HG03432 (cell line): Measurements from ENCODE around the gene CHMP6.

Source experiments
- ATAC-seq: cut with Tn5 transposase; IDR thresholded peaks from one replicate; pipeline ENCODE4 v1.9.1; 2021; ENCODE audit warnings: mild to moderate bottlenecking, moderate library complexity; ENCODE audit not compliant: unreplicated experiment

Gene CHMP6

DNA sequence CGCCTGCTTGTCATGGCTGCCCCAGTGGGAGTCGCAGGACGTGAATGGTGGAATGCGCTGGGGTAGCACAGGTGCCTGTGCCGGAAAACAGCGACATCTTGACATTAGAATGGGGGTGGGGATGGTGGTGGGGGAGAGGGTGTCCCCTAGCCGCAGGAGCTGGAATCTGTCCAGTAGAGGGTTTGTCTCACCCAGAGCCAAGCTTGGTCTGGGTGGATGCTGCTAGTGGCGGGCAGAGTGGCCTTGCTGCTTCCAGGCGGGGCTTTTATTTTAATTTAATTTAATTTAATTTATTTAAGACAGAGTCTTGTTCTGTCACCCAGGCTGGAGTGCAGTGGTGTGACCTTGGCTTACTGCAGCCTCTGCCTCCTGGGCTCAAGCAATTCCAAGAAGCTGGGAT lies 51.0 kb downstream of the CHMP6 start:
- no peak for ATAC-seq

DNA sequence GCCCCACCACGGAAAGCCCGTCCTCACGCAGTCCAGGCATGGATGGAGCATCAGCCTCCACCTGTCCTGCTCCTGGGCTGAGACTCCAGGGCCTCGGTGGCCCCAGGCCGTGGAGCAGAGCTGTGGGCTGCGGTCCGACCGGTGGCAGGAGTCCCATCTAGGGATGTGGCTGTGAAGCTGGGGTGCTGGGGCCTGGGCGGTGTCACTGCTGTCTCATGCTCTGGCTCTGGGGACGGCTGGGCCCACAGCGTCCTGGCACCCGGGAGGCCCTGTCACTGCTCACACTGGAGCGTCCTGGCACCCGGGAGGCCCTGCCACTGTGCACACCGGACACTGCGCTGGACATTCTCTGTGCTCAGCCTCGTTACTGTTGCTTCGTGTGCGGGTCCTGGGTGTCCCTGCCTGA lies 51.7 kb downstream of the CHMP6 start:
- ATAC-seq = no peak

DNA sequence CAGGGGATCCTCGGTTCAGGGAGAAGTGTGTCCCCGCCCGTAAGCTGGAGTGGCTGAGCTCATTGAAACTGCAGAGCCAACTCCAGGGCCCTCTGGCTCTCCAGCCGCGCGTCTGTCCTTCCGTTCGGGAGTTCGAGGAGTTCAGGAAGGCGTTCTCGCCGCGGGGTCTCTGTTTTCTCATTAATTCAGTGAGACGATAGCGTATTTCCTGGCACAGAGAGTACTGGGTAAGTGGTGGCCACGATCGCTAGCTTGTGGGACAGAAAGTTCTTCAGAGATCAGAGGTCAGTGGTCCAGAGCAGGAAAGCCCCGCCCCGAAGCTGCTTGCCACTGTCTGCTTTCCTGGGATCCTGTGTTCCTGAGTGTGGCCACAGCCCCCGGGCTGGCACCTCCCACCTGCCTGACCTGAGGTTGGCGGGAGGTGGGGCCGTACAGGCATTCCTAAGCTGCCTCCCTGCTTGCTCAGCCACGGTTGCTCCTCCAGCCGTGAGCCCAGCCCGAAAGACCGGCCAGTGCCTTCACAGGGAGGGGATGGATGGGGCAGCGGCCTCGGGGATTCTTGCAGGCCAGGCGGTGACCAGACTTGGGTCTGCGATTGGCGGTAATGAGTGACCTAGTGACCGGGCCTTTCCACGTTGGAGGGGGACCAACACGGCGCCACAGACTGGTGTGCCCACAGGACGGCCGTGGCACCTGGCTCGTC lies 52.2 kb downstream of the CHMP6 start:
- no peak for ATAC-seq

- ATAC-seq = no peak
These were observed 52.8 kb downstream of the CHMP6 start for GRCh38 chr17:81044428-81044763.

DNA sequence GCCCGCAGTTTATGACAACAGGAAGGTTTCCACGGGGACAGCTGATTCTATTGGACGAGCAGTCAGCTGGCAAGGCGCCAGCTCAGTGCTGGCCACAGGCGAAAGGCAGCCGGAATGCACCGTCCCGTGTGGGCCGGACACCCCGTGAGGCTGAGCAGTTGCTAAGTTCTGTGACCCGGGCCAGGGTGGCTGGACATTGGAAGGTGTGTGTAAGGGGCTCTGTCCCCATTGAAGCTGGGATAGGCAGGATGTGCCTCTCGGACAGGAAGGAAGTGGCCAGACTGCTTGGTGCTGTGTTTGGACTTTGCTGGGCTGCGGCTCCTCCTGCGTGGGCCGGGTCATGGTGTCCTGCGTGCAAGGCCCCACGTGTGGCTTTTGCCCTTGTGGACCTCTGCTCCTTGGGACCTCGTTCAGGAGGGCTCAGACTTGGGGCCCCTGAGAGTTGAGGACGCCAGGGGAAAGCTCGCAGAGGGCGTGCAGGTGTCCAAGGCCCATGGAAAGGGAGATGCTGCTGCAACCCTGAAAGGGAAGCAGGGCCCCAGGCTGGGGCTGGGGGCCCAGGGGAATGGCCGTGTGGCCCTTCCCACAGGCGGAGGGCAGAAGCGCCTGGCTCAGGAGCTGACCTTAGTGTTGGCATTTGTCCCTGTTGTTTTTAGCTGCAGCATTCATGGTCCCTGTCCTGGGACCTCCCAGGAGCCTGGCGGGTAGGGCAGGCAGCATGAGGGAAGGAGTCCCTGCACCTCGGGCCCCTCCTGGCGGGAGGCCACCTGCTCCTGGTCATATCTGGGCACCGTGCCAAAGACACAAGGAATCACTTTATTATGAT lies 53.3 kb downstream of the CHMP6 start:
- ATAC-seq = no peak

GRCh38 chr17:81045590-81046095 lies 54.0 kb downstream of the CHMP6 start:
- no peak for ATAC-seq

GRCh38 chr17:81046132-81046769 lies 54.6 kb downstream of the CHMP6 start:
- ATAC-seq = no peak

GRCh38 chr17:81046770-81047359 lies 55.2 kb downstream of the CHMP6 start:
- ATAC-seq = no peak

DNA sequence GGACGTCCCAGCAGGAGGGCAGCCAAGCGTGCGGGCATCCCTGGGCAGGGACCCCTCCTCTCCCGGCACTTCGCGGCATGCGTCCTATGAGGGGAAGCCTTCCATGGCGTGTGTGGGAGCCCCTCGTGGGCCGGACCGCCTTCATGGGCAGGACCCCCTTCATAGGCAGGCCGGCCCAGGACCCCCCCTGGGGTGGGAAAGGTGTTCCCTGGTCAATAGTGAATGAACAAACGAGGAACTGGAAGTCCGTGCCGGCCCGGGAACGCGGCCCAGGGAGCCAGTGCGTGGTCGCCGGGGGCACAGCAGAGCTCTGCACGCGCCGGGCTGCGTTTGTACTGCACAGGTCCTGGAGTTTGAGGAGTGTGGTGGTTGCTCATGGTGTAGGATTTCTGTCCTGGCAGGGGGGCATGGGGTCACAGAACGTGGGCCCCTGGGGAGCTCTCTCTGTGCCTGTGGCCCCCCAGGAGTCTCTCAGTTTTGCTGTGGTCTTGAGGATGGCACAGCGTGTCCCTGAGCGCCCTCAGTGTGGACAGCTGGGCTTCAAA lies 57.3 kb downstream of the CHMP6 start:
- no peak for ATAC-seq

- ATAC-seq = no peak
These were observed 57.8 kb downstream of the CHMP6 start for GRCh38 chr17:81049372-81049911.
